NCI-H524 (cell line): ENCODE data around the gene PREX1.

ENCODE experiments used
- DNase-seq, 2 experiments: peaks; one replicate each; lab custom pipeline; 2025; lab: John Stamatoyannopoulos, UW

PREX1 gene

GRCh38 chr20:48658198-48658476 lies 169.7 kb downstream of the PREX1 start:
- DNase-seq, result no peak

DNA sequence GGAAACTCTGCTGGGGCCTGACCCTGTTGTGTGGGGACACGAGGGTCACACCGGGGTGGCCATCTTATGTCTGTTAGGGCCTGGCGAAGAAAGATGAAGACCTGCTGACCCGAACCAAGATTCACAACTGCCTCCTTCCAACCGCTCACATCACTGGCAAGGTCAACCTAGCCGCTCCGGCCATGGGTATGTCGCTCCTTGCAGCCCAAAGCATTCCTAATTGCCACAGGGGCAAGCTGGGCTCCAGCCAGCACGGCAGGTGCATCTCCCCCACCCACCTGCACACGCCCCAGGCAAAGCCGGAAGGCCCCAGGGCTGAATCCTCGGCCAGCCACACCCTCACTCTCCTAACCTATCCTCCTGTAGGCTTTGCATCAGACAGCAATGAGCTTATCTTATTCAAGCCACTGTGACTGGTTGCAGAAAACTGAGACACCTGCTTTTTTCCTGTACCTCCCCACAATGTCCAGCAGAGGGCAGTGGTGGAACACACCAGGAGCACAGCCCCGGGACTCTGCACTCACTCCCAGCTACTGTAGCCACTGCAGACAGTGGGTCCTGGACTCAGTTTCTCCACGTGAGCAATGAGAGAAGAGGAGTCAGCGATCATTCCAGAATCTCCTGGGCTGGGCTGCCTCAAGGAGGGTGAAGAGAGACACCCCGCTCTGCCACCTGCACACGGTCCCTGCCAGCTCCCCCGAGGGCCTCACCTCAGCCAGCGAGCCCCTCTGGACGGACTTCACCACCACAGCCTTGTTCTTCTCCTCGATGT lies 170.2 kb downstream of the PREX1 start:
- DNase-seq, result peak; percentile 34 to 71

- no peak for DNase-seq
Measured at GRCh38 chr20:48656661-48657211, 171.1 kb downstream of the PREX1 start.

DNA sequence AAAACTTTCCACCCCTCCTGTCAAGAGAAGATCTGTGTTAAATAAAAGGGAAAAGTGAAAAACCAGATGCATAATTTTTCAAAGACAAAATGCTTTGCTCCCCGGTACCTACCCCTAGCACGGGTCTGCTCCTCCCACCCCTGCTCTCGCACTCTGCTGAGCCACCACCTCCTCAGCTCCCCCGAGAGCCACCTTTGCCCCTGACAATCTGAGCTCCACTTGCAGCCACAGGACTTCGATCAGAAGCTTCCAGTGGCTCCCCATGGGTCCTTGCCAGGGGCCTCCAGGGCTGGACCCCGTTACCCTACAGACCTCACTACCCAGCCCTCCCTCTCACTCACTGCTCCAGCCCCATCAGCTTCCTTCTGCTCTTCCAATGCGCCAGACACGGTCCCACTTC lies 171.7 kb downstream of the PREX1 start:
- no peak for DNase-seq

GRCh38 chr20:48653706-48654051 lies 174.1 kb downstream of the PREX1 start:
- no peak for DNase-seq

DNA sequence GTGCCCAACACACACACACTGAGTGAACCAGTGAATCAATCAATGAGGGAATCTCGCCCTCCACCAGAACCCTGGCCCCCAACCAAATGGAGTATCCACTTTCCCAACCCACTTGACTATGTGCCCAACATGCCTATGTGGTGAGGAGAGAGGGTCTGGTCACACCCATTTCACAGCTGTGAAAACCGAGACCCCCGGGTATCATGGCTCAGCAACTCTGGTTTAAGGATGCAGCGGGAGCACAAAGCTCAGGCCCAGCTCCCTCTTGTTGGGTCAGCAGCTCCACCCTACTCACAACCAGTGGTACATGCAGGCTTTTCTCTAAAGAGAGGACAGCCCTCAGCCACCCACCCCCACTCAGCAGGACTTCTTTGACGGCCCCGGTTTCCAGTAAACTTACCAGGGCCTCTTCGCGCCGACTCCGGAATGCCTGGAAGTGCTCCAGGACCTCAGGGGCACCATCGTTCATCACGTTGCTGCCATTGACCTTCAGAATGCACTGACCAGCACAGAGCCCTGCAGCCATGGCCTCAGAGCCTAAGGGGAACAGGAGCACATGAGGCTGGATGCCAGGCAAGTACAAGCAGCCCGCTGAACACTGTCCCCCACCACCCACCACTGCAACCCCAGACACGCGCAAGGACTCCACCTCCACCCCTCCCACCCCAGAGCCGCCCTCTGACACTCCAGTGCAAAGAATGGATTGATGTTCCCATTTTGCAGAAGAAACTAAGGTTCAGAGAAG lies 174.7 kb downstream of the PREX1 start:
- no peak for DNase-seq

- no peak for DNase-seq
Measured at GRCh38 chr20:48651960-48652359, 175.8 kb downstream of the PREX1 start.

DNA sequence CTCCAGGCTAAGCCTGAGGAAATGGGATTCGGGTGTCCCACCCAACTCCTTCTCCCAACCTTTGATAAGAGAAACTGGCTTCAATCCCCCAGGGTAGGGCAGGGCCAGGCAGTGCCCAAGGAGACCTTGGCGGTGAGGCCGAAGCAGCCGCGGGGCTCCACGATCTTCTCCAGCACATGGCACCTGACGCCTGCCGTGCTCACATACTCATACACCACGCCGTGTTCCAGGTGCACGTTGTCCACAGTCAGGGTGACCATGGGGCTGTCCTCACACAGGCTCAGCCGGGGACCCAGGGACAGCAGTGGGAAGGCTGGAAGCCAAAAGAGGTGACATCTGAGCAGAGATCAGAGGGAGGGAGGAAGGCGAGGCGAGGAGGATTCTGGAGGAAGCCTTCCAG lies 176.5 kb downstream of the PREX1 start:
- no peak for DNase-seq

GRCh38 chr20:48649868-48650267 lies 177.9 kb downstream of the PREX1 start:
- no peak for DNase-seq

GRCh38 chr20:48649104-48649626 lies 178.6 kb downstream of the PREX1 start:
- no peak for DNase-seq

GRCh38 chr20:48648482-48649051 lies 179.2 kb downstream of the PREX1 start:
- DNase-seq, result peak in 1 of 2 experiments; percentile 19

- no peak for DNase-seq
Measured at GRCh38 chr20:48647858-48648257, 179.9 kb downstream of the PREX1 start.

DNA sequence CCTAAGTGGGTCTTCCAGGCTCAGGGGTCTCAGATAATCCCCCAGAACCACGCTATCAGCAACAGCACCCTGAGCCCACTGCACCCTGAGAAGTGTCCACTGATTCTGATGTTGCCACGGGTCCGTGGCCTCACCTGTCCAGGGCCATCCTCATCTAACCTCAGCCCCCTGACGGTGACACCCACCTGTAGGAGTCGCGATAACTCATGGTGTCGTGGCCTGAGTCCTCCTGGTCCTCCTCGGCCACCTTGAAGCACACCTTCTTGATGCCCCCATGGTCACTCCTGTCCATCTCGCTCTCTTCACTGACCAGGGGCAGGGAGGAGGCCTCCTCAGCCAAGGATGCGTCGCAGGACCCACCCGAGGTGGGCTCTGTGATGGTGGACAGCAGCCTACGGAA lies 182.1 kb downstream of the PREX1 start:
- no peak for DNase-seq

- no peak for DNase-seq
Measured at GRCh38 chr20:48644286-48644828, 183.4 kb downstream of the PREX1 start.

DNA sequence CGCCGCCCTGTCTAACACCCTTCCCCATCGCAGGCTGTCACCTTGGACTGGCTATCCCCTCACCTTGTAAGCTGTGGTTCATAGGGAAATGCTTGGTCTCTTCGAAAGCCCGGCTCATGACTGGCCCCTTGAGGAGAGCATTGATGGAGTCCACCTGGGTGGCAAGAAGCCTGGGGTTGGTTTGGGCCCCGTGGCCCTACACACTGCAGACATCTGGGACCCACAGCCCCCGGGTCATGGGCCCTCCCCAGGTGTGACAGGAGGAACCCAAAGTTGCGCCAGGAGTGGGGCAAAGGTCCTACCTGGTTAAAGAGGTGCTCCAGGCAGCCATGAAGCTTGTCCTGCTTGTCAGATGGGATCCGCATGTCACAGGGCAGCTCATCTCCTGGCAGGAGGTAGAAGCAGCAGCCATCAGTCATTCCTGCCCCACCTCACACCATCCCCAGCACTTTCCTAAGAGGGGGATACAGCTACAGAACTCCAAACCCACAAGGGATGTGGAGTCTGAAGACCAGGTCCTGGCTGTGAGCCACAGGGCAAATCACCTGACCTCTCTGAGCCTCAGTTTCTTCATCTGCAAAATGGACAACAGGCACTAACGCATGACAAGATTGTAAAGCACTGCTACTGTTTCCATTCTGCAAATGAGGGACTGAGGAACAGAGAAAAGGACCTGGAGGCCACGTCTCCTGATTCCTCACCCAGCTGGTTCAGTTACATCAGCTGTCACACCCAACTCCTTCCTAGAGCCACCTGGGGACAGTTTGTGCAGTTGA lies 185.5 kb downstream of the PREX1 start:
- DNase-seq, result no peak

DNA sequence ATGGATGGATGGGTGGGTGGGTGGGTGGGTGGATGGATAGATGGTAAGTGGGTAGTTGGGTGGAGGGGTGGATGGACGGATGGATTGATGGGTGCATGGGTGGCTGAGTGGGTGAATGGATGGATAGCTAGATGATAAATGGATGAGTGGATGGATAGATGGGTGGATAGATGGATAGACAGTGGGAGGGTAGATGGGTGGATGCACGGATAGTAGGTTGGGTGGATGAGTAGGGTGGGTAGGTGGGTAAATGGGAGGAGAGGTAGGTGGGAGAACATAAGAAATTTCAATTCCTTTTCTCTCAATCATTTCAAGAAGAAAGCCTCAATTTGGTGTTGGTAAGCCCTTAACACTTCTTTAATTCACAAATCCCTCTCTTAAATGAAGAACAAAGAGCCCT lies 186.9 kb downstream of the PREX1 start:
- DNase-seq, result no peak

DNA sequence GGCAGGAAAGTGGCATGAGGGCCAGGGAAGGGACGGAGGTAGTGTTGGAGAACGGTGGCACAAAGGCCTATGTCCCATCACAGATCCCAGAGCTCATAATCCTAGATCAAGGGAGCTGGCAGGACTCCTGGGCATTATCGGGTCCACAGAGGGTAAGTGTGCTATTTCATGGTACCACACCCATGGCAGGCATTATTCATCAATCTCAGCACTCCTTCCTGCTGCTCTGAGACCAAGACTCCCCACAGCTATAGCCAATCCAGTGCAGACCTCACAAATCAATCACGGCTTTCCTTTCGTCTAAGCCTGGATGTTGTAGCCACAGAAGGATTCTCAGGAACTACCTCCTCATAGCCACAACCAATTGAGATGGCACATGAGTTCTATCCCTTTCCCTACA lies 187.9 kb downstream of the PREX1 start:
- DNase-seq, result no peak

- DNase-seq, result no peak
Measured at GRCh38 chr20:48638546-48638945, 189.3 kb downstream of the PREX1 start.

DNA sequence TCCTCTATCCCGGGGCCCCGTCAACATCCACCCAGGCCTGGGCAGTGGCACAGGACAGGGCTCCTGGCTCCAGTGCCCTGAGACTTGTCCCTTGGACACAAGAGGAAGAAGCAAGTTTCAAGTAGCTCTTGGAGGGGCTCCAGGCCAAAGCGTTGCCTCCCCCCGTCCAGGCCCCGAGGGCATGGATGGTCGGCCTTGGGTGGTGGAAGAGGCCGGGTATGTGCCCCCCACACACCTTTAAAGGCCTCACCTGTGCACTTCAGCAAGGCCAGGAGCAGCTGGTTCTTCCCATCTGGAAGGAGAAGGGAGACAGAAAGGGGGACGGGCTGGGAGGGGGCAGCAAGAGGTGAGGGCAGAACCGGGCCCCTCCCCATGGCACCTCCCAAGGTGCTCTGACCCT lies 190.3 kb downstream of the PREX1 start:
- no peak for DNase-seq

GRCh38 chr20:48636301-48636700 lies 191.5 kb downstream of the PREX1 start:
- no peak for DNase-seq

DNA sequence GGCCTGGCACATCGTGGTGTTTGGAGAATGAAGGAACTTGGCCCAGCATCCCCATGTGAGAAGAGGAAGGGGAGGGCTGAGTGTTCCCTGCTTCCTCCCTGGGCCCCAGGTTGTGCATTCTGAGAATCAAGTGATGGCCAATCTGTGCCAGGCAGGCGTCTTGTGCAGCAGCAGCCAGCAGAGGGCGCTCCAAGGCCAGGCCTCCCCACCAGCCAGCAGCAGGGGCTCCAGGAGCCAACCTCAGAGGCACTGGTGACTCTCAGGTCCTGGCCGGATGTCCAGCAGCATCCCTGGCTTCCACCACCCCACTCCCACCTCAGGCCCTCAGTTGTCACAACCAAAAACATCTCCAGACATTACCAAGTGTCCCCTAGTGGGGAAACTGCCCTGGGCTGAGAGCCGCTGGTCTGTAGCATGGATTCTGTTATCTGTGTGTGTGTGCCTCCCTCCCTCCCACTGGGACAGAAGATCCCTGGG lies 192.0 kb downstream of the PREX1 start:
- DNase-seq, result peak in 1 of 2 experiments; percentile 30

DNA sequence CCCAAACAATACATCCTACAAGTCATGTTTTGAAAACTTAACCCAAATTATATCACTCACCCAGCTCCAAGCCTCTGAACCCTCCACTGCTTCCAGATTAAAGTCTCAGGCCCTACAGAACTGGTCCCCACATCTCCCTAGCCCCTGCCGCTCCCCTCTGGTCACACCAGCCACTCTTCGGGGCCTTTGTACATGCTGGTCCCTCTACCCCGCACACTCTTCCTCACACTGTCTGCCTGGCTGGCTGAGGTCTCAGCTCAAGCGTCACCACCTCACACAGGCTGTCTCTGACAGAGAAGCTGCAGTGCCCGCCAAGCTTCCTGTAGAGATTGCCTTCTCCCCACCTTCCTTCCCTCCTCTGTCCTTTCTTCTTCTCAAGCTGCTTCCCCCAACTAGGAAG lies 192.4 kb downstream of the PREX1 start:
- no peak for DNase-seq
